H1 (cell line): Measurements from ENCODE around the gene TBC1D9B. TPM values are rescaled to one million over a fixed set of nuclear protein-coding genes. Genes with fewer than 3 reads are reported as not detected.

Experiments used
- CTCF ChIA-PET: fragments of 300-600 bp; sonication (Branson Sonifier 250); formaldehyde crosslinking; loops from one replicate; lab custom pipeline; 2021; ENCODE audit not compliant: partially characterized antibody; lab: Charles Lee
- POLR2A ChIA-PET: fragments of 300-600 bp; sonication (Branson Sonifier 250); formaldehyde crosslinking; loops from one replicate; lab custom pipeline; 2021; ENCODE audit warnings: inconsistent platforms; ENCODE audit not compliant: partially characterized antibody; lab: Charles Lee
- DNase-seq, 2 experiments: peaks; one replicate each; pipeline versions ENCODE4 v3.0.0 to v3.0.0-alpha.2; 2010 to 2022; ENCODE audit warnings: low spot score in 2 of 2, low read depth in 1 of 2, mixed read lengths in 1 of 2
- FAIRE-seq: peaks from 2 replicates; lab custom pipeline; 2011; peaks lifted over from hg19 to GRCh38; lab: Jason Lieb, UNC
- H2AFZ ChIP-seq: 2 replicates; pipeline ENCODE4 v1.8.1; 2012; ENCODE audit warnings: low read length, inconsistent platforms
- H2AK5ac ChIP-seq: 2 replicates; pipeline ENCODE4 v1.6.1; 2013; ENCODE audit warnings: low read depth, low read length
- H2BK120ac ChIP-seq: replicated peaks from 2 replicates; pipeline ENCODE3; 2013; ENCODE audit warnings: low read depth, low read length, inconsistent platforms
- H2BK12ac ChIP-seq: 2 replicates; pipeline ENCODE4 v1.6.1; 2013; ENCODE audit warnings: low read depth, low read length
- H2BK15ac ChIP-seq: 2 replicates; pipeline ENCODE4 v1.6.1; 2013; ENCODE audit warnings: low read length
- H2BK20ac ChIP-seq: 2 replicates; pipeline ENCODE4 v1.6.1; 2013; ENCODE audit warnings: low read length
- H2BK5ac ChIP-seq: 2 replicates; pipeline ENCODE4 v1.6.1; 2013; ENCODE audit warnings: low read depth, low read length
- H3K14ac ChIP-seq: 2 replicates; pipeline ENCODE4 v1.6.1; 2013; ENCODE audit warnings: inconsistent platforms; ENCODE audit not compliant: insufficient read length
- H3K18ac ChIP-seq: 2 replicates; pipeline ENCODE4 v1.6.1; 2013; ENCODE audit warnings: low read length; ENCODE audit errors: extremely low read depth
- H3K23ac ChIP-seq: 2 replicates; pipeline ENCODE4 v1.6.1; 2013; ENCODE audit warnings: inconsistent platforms; ENCODE audit not compliant: insufficient read length
- H3K23me2 ChIP-seq: 2 replicates; pipeline ENCODE4 v1.6.1; 2013; ENCODE audit warnings: low read depth, low read length
- H3K27ac ChIP-seq: 2 replicates; pipeline ENCODE4 v1.6.1; 2011; ENCODE audit warnings: low read depth, low read length, inconsistent platforms
- H3K27me3 ChIP-seq, 4 experiments: replicated peaks in 1 of 4; 1 replicate in 1 of 4; 2 replicates in 3 of 4; pipeline versions ENCODE4 v1.6.1 to v1.8.1; 2011 to 2013; ENCODE audit warnings: low read length in 3 of 4, mild to moderate bottlenecking in 3 of 4, inconsistent platforms in 2 of 4, mixed read lengths in 2 of 4, moderate library complexity in 1 of 4; ENCODE audit not compliant: control insufficient read depth in 3 of 4, insufficient read depth in 3 of 4; ENCODE audit errors: extremely low read depth in 1 of 4
- H3K36me3 ChIP-seq, 4 experiments: 2 replicates each; pipeline versions ENCODE4 v1.6.1 to v1.8.1; 2011 to 2013; ENCODE audit warnings: mild to moderate bottlenecking in 4 of 4, low read length in 3 of 4, moderate library complexity in 2 of 4, control low read depth in 1 of 4, inconsistent platforms in 1 of 4; ENCODE audit not compliant: insufficient read depth in 4 of 4, control insufficient read depth in 2 of 4
- H3K4ac ChIP-seq: replicated peaks from 2 replicates; pipeline ENCODE3; 2013; ENCODE audit warnings: low read length, low read depth, mixed read lengths, inconsistent platforms; ENCODE audit not compliant: insufficient read length
- H3K4me1 ChIP-seq, 4 experiments: replicated peaks in 1 of 4; 1 replicate in 1 of 4; 2 replicates in 3 of 4; pipeline versions ENCODE4 v1.6.1 to v1.8.1; 2011 to 2013; ENCODE audit warnings: low read length in 3 of 4, inconsistent platforms in 2 of 4, mixed read lengths in 1 of 4; ENCODE audit not compliant: insufficient read depth in 4 of 4, control insufficient read depth in 3 of 4
- H3K4me2 ChIP-seq, 2 experiments: 2 replicates each; pipeline versions ENCODE4 v1.6.1 to v1.8.1; 2011 to 2013; ENCODE audit warnings: low read depth in 2 of 2, low read length in 2 of 2, control low read depth in 1 of 2, inconsistent platforms in 1 of 2, mild to moderate bottlenecking in 1 of 2; ENCODE audit not compliant: insufficient read depth in 1 of 2
- H3K4me3 ChIP-seq, 4 experiments: fragments of 200-600, 300-600 bp in 1 of 4; sonication (generic), shearing (Covaris generic), sonication (Bioruptor Twin) in 1 of 4; 2 replicates each; pipeline versions ENCODE4 v1.5.1 to v1.8.1; 2011 to 2016; ENCODE audit warnings: low read length in 4 of 4, low read depth in 3 of 4, control low read depth in 2 of 4, inconsistent platforms in 2 of 4, mild to moderate bottlenecking in 2 of 4, mixed read lengths in 1 of 4, moderate library complexity in 1 of 4; ENCODE audit not compliant: insufficient read depth in 2 of 4; ENCODE audit errors: extremely low read depth in 1 of 4
- H3K56ac ChIP-seq: replicated peaks from 2 replicates; pipeline ENCODE3; 2013; ENCODE audit warnings: low read depth, mild to moderate bottlenecking, mixed read lengths, low read length, inconsistent platforms; ENCODE audit not compliant: insufficient read length
- H3K79me1 ChIP-seq: 2 replicates; pipeline ENCODE4 v1.6.1; 2013; ENCODE audit warnings: low read depth, low read length, control low read depth
- H3K79me2 ChIP-seq, 2 experiments: 2 replicates each; pipeline versions ENCODE4 v1.6.1 to v1.8.1; 2012 to 2013; ENCODE audit warnings: low read length in 2 of 2, mild to moderate bottlenecking in 2 of 2, inconsistent platforms in 1 of 2; ENCODE audit not compliant: insufficient read depth in 2 of 2, control insufficient read depth in 1 of 2
- H3K9ac ChIP-seq, 4 experiments: replicated peaks in 1 of 4; 1 replicate in 1 of 4; 2 replicates in 3 of 4; pipeline versions ENCODE4 v1.6.1 to v1.8.1; 2011 to 2013; ENCODE audit warnings: low read depth in 3 of 4, low read length in 3 of 4, control low read depth in 2 of 4, mild to moderate bottlenecking in 2 of 4, moderate library complexity in 2 of 4, inconsistent platforms in 1 of 4; ENCODE audit errors: extremely low read depth in 1 of 4
- H3K9me3 ChIP-seq, 2 experiments: 2 replicates each; pipeline versions ENCODE4 v1.6.1 to v1.8.1; 2012 to 2013; ENCODE audit warnings: mild to moderate bottlenecking in 2 of 2, moderate library complexity in 2 of 2, control low read depth in 1 of 2, inconsistent platforms in 1 of 2, low read depth in 1 of 2, low read length in 1 of 2, mixed read lengths in 1 of 2; ENCODE audit not compliant: insufficient read depth in 2 of 2
- H4K20me1 ChIP-seq, 2 experiments: replicated peaks in 1 of 2; 2 replicates each; pipeline versions ENCODE3 to v1.8.1; 2011 to 2013; ENCODE audit warnings: inconsistent platforms in 2 of 2, low read length in 2 of 2, mild to moderate bottlenecking in 1 of 2; ENCODE audit not compliant: insufficient read depth in 2 of 2, control insufficient read depth in 1 of 2
- H4K5ac ChIP-seq: 2 replicates; pipeline ENCODE4 v1.6.1; 2013; ENCODE audit warnings: low read length, low read depth, mixed read lengths, inconsistent platforms; ENCODE audit not compliant: insufficient read length
- H4K8ac ChIP-seq: 2 replicates; pipeline ENCODE4 v1.8.0; 2013; ENCODE audit warnings: mild to moderate bottlenecking, moderate library complexity, low read length, inconsistent platforms; ENCODE audit not compliant: insufficient read depth; ENCODE audit errors: extremely low read depth
- H4K91ac ChIP-seq: replicated peaks from 2 replicates; pipeline ENCODE3; 2013; ENCODE audit warnings: low read length, mixed read lengths, inconsistent platforms; ENCODE audit not compliant: insufficient read length
- WGBS, 2 experiments: shearing (Covaris generic) in 1 of 2; methylation state at CpG; one replicate each; pipeline versions ENCODE4 v1.1.6 to v1.1.7; 2013 to 2015; ENCODE audit warnings: low lambda C conversion rate in 2 of 2, mixed read lengths in 2 of 2, inconsistent platforms in 1 of 2, low coverage in 1 of 2, missing lambda C conversion rate in 1 of 2; ENCODE audit not compliant: insufficient replicate concordance in 2 of 2, insufficient coverage in 1 of 2, insufficient read length in 1 of 2; ENCODE audit errors: extremely low coverage in 1 of 2, missing lambda C conversion rate in 1 of 2; 5-methylcytosine and 5-hydroxymethylcytosine counted together
- polyA plus RNA-seq, 7 experiments: library from polyadenylated mRNA; depleted of rRNA in 3 of 7; stranded (reverse) in 5 of 7; unstranded in 2 of 7; fragments of >200 nt in 5 of 7; fragments of 200-250 nt in 2 of 7; gene quantifications; 1 replicate in 5 of 7; 2 replicates in 1 of 7; 4 replicates in 1 of 7; pipeline versions ENCODE4 v1.2.1 to v1.2.3, GENCODE V29; 2011 to 2013; ENCODE audit warnings: missing spikeins in 2 of 7, mixed read lengths in 2 of 7
- total RNA-seq: library from RNA; stranded (reverse); fragmentation: NEBNext Ultra II Directional; extraction: Animal tissue kit (Norgen Biotek cat#: 25700); gene quantifications from 2 replicates; pipeline ENCODE4 v1.2.1, GENCODE V29; 2021

Gene TBC1D9B
- total and polyA plus RNA-seq, 2 of the 8 experiments (the other 6 are each of a cell fraction or from before 2014, with no cell fraction given) = 33.6 to 57.1 TPM

GRCh38 chr5:179858241-179858585 lies 49.5 kb downstream of the TBC1D9B start:
- no peak for FAIRE-seq

More at GRCh38 chr5:179858241-179858585, 49.5 kb downstream of the TBC1D9B start:
- no peak overlapping the region for H4K5ac ChIP-seq
- no peak overlapping the region for H3K56ac ChIP-seq
- ChIA-PET CTCF (interaction anchor here (0.6 to 3.9 kb wide), 2 partner anchors 11 to 49 kb away, joined by 3 to 18 read pairs; no protein-coding TSS in a partner anchor), POLR2A (interaction anchor here (0.7 to 1.3 kb wide), 8 partner anchors 11 to 39 kb away, joined by 3 to 6 read pairs (median 4); partner anchors contain the start of gene SQSTM1)
- peaks cover 0 to 2% (median 0%) of the 10 kb centered on the region in 4 experiments; a peak in 1 of 7 replicates for H3K27me3 ChIP-seq
- H4K91ac ChIP-seq = no peak overlapping the region
- no peak overlapping the region for H2BK120ac ChIP-seq
- no peak overlapping the region for H3K18ac ChIP-seq
- peaks cover 13% of the 10 kb centered on the region for H3K23me2 ChIP-seq
- no peaks in the 10 kb centered on the region for H3K4me1 ChIP-seq
- H2BK5ac ChIP-seq = 0 out of 2 replicates have a peak overlapping the region, but pooled peaks have one; percentile 39
- no peak overlapping the region for H2BK12ac ChIP-seq
- H3K27ac ChIP-seq = no peak overlapping the region
- H3K14ac ChIP-seq = no peak overlapping the region
- H3K4ac ChIP-seq = no peak overlapping the region
- H2AK5ac ChIP-seq = no peak overlapping the region
- H2BK20ac ChIP-seq = no peak overlapping the region
- 2% methylated on average over 32 of the region's 32 CpGs; no CpG with 5 or more reads in 1 of the 2 experiments for WGBS, 2 experiments
- peak overlapping the region; percentile 75 to 91 for H3K4me2 ChIP-seq
- H3K79me2 ChIP-seq = peaks cover 0 to 6% of the 10 kb centered on the region in 2 experiments; a peak in 1 of 4 replicates
- H4K8ac ChIP-seq = no peak overlapping the region
- peak overlapping the region in 3 of 4 experiments; percentile 44 to 71 (median 51); a peak in 4 of 7 replicates for H3K9ac ChIP-seq
- DNase-seq = peak in 1 of 2 experiments; percentile 59
- H2AFZ ChIP-seq = peak overlapping the region; percentile 94
- no peaks in the 10 kb centered on the region for H3K79me1 ChIP-seq
- H3K4me3 ChIP-seq = peak overlapping the region; percentile 76 to 90 (median 78)
- H4K20me1 ChIP-seq = peaks cover 0 to 2% of the 10 kb centered on the region in 2 experiments
- peaks cover 4 to 8% of the 10 kb centered on the region in 2 experiments; a peak in 1 of 4 replicates for H3K9me3 ChIP-seq
- no peak overlapping the region for H3K23ac ChIP-seq
- no peak overlapping the region for H2BK15ac ChIP-seq
- H3K36me3 ChIP-seq = peaks cover 0 to 14% (median 7%) of the 10 kb centered on the region in 4 experiments; a peak in 6 of 8 replicates
